Stomach (tissue), 4 donors: ENCODE measurements around the gene SCYGR1.

Source experiments
- EP300 ChIP-seq: sonication (generic); formaldehyde crosslinking; IDR thresholded peaks from one replicate; pipeline ENCODE4 v1.6.1; 2017; ENCODE audit warnings: antibody characterized with exemption
- POLR2A ChIP-seq, 4 donors: fragments of 450-650 bp; IDR thresholded peaks; one replicate each; pipeline ENCODE4 v1.6.1; 2016; ENCODE audit warnings: antibody characterized with exemption in 4 of 4, control low read depth in 2 of 4, mild to moderate bottlenecking in 1 of 4, moderate library complexity in 1 of 4
- POLR2AphosphoS5 ChIP-seq, 3 donors: sonication (generic); formaldehyde crosslinking; IDR thresholded peaks; one replicate each; pipeline ENCODE4 v1.6.1; 2016; ENCODE audit warnings: antibody characterized with exemption in 3 of 3
- TF ChIP-seq, protein P1 (sequence below), 7 experiments: fragments of 450-650 bp in 4 of 7; fragments of 200-600 bp in 3 of 7; sonication (generic) in 3 of 7; IDR thresholded peaks; one replicate each; pipeline ENCODE4 v1.5.1; 2016 to 2019; ENCODE audit warnings: antibody characterized with exemption in 7 of 7, control low read depth in 2 of 7, mild to moderate bottlenecking in 1 of 7

DNA sequence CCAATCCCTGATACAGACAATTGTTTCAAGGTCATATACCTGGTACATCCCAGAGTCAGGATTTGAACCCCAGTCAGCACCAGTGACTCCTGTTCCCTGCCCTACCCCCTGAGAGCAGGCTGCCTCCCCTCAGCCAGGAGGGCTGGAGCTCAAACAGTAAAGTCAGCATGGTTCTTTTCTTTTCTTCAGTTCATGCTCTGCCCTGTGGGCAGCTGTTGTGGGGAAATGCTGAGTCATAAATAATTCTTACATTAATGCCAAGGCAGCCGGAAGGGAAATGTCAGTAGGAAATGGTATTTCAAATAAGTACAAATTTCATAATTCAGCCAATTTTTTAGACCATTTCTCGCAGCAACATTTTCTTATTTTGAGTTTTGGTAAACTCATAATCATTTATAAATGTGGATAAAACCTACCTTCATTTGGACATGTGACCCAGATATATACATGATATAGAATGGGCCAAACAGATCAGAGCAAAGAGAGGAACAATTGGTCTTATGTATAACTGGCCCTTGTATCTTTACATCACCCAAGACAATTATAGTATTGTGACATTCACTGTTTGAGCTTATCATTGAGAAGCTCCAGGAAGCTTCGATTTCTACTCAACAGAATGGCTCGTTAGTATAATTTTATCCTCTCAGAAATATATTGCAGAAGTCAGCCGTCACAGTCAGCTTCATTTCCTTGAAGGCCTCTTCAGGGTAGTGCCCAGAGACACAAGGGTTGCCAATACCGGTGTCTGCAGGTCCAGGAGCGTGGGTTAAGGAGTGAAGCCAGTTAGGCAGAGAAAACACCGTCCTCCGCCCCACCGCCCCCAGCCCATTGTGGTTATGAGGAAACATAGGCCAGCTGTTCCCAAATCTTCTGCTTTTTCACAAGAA lies 28.0 kb upstream of the SCYGR1 start:
- TF ChIP-seq, protein P1, sequence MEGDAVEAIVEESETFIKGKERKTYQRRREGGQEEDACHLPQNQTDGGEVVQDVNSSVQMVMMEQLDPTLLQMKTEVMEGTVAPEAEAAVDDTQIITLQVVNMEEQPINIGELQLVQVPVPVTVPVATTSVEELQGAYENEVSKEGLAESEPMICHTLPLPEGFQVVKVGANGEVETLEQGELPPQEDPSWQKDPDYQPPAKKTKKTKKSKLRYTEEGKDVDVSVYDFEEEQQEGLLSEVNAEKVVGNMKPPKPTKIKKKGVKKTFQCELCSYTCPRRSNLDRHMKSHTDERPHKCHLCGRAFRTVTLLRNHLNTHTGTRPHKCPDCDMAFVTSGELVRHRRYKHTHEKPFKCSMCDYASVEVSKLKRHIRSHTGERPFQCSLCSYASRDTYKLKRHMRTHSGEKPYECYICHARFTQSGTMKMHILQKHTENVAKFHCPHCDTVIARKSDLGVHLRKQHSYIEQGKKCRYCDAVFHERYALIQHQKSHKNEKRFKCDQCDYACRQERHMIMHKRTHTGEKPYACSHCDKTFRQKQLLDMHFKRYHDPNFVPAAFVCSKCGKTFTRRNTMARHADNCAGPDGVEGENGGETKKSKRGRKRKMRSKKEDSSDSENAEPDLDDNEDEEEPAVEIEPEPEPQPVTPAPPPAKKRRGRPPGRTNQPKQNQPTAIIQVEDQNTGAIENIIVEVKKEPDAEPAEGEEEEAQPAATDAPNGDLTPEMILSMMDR (IDR thresholded peaks at IDR 0.05) = no peak
- TF ChIP-seq POLR2AphosphoS5 (IDR thresholded peaks at IDR 0.05) (peak in 2 of 3 donors; percentile 11 to 49), POLR2A (IDR thresholded peaks at IDR 0.05) (no peak), EP300 (no peak)
